Keratinocyte (primary cell): ENCODE data around the gene DISC1.

ENCODE experiments used
- CTCF ChIP-seq, 3 experiments: IDR thresholded peaks in 1 of 3; conservative IDR thresholded peaks in 1 of 3; optimal IDR thresholded peaks in 1 of 3; 2 replicates in 2 of 3; 3 replicates in 1 of 3; pipeline versions ENCODE3 to v1.5.1; 2011; ENCODE audit warnings: low read length in 3 of 3, mild to moderate bottlenecking in 3 of 3, moderate library complexity in 2 of 3, control low read depth in 1 of 3, inconsistent platforms in 1 of 3; ENCODE audit not compliant: insufficient read depth in 2 of 3; ENCODE audit errors: extremely low read depth in 1 of 3
- EZH2 ChIP-seq: IDR thresholded peaks from one replicate; pipeline ENCODE4 v1.6.1; 2012; ENCODE audit warnings: inconsistent platforms, mild to moderate bottlenecking, low read length, moderate library complexity

- TF ChIP-seq EZH2 (no peak), CTCF (optimal IDR thresholded peaks at IDR 0.05 in 1 of 3, IDR thresholded peaks at IDR 0.05 in 1 of 3, conservative IDR thresholded peaks at IDR 0.05 in 1 of 3; ENCODE audit: extremely low read depth in 1 of 3, insufficient read depth in 2 of 3, low read length in 3 of 3) (no peak)
Observed at GRCh38 chr1:232018231-232019025, 391.8 kb downstream of the DISC1 start.
